Melanocyte of skin (primary cell): ENCODE data around the gene BCAS4. TPM values are rescaled to one million over a fixed set of nuclear protein-coding genes. Genes with fewer than 3 reads are reported as not detected.

ENCODE experiments used
- small RNA-seq, 2 donors: library from RNA; depleted of rRNA; stranded (forward); fragments of <200 nt; gene quantifications; one replicate each; pipeline ENCODE3, GENCODE V24; 2012
- total RNA-seq, 2 donors: library from RNA; depleted of rRNA; stranded (reverse); fragments of >200 nt; gene quantifications; 2 replicates each; pipeline ENCODE4 v1.2.3, GENCODE V29; 2012

The BCAS4 gene, protein sequence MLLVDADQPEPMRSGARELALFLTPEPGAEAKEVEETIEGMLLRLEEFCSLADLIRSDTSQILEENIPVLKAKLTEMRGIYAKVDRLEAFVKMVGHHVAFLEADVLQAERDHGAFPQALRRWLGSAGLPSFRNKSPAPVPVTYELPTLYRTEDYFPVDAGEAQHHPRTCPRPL
- total RNA-seq: 1 to 10 TPM; 6.0 to 6.2 TPM

DNA sequence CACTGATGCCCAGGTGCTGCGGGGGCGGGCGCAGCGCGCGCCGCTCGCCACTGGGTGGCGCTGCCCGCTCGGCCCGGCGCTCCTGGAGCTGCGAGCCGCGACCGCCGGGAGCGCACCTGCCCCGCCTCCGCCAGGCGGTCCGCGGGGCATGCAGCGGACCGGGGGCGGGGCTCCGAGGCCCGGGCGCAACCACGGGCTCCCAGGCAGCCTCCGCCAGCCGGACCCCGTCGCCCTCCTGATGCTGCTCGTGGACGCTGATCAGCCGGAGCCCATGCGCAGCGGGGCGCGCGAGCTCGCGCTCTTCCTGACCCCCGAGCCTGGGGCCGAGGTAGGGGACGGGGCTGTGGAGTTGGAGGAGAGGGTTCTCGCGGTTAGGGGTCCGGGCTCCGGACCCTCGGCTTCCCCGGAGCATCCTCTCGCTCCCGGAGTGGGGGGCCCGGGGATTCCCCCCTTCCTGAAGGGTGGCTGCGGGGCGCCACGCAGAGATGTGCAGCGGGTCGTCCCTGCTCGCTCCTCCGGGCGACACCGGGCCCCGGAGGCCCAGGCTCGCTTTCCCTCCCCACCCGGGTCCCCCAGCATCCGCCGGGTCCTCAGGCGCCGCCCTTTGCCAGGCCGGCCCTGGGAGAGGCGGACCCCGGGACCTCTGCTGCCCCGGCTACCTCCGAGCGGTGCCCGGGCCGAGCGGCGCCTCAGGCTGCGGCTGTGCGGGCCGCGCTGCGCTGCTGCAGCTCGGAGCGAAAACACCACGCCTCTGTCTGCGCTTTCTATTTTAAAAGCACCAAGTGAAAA is at the start of gene BCAS4:
Gene BCAS4 (plus strand): TSS at position 216 of the 789 bp plus-strand sequence. CDS start 23 bp downstream, at position 239.

Small RNA genes lying within 50 kb of the gene (small RNA-seq; reads per million reads assigned to genes)
- 0 reads per million in 2 donors for gene TMSB4XP6

Other genes with a start within 250 kb of the BCAS4 start
- gene RIPOR3, start 103.5 kb upstream of the BCAS4 start, total RNA-seq: not detected
- gene PARD6B, start 63.5 kb upstream of the BCAS4 start, total RNA-seq: 1 to 10 TPM in 1 of 2 donors, under 1 TPM in 1; 0.34 to 1.7 TPM
- gene ADNP, start 136.4 kb downstream of the BCAS4 start, total RNA-seq: 10 to 100 TPM; 24.1 to 35.0 TPM
- gene DPM1, start 163.5 kb downstream of the BCAS4 start, total RNA-seq: 10 to 100 TPM; 40.3 to 59.3 TPM
- gene MOCS3, start 163.8 kb downstream of the BCAS4 start, total RNA-seq: 10 to 100 TPM in 1 of 2 donors, 1 to 10 TPM in 1; 9.6 to 13.0 TPM
- gene KCNG1, start 228.0 kb downstream of the BCAS4 start, total RNA-seq: 1 to 10 TPM; 1.4 to 3.7 TPM